Kidney epithelial cell (primary cell): ENCODE measurements around the gene SMCO2. TPM values are rescaled to one million over a fixed set of nuclear protein-coding genes. Genes with fewer than 3 reads are reported as not detected.

Experiments used
- DNase-seq: peaks from one replicate; pipeline ENCODE4 v3.0.0-alpha.2; 2010; ENCODE audit warnings: low read depth
- H3K27me3 ChIP-seq: 2 replicates; pipeline ENCODE4 v1.6.0; 2011; ENCODE audit warnings: low read length; ENCODE audit not compliant: control insufficient read depth, insufficient read depth
- H3K36me3 ChIP-seq: 2 replicates; pipeline ENCODE4 v1.5.1; 2011; ENCODE audit warnings: low read length; ENCODE audit not compliant: control insufficient read depth, insufficient read depth
- H3K4me3 ChIP-seq: 2 replicates; pipeline ENCODE4 v1.5.1; 2011; ENCODE audit warnings: low read depth, mild to moderate bottlenecking, control low read depth, low read length
- total RNA-seq: library from RNA; depleted of rRNA; stranded (reverse); fragments of >200 nt; gene quantifications from 2 replicates; pipeline ENCODE4 v1.2.3, GENCODE V29; 2015
- TF ChIP-seq, protein P1 (sequence below): IDR thresholded peaks from 2 replicates; pipeline ENCODE4 v1.5.1; 2011; ENCODE audit warnings: mild to moderate bottlenecking, moderate library complexity, low read length, control low read depth, inconsistent platforms; ENCODE audit not compliant: insufficient read depth, poor library complexity, severe bottlenecking

SMCO2 gene
- total RNA-seq, 1 donor from 2014 or later = 0.58 TPM

DNA sequence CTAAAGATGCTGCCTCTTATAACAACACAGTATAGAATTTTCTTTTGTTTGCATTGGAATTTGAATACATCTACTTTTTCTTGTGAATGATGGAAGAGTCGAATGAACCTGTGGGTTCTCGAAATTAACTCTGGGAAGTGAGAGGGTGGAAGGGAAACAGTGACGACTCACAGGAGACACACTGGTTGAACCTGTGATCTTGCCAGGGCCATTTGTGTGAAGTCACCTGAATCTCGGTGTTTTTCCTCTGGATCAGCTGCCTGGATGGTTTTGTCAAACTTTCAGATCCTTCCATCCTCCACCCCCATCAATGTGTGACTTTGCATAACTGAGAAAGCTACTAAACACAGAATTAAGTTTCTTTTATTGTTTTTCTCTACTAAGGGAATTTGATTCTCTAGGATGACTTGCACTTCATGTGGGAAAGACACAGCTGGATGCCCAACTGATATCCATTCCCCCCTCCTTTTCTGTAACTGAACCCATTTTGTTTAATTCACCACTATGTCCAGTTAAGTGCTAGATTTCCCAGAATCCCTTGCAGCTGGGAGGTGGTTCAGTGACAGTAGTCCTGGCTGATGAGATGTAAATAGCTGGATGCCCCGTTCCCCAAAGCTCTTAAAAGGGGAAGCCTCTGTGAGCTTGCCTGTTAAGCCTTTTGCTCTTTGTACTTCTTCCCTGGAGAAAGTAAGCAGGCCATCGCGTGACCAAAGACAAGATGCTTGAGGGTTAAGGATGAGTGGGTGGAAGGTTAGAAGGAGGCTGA lies 83.8 kb downstream of the SMCO2 start:
- no peaks in the 10 kb centered on the region for H3K27me3 ChIP-seq
- TF ChIP-seq, protein P1, sequence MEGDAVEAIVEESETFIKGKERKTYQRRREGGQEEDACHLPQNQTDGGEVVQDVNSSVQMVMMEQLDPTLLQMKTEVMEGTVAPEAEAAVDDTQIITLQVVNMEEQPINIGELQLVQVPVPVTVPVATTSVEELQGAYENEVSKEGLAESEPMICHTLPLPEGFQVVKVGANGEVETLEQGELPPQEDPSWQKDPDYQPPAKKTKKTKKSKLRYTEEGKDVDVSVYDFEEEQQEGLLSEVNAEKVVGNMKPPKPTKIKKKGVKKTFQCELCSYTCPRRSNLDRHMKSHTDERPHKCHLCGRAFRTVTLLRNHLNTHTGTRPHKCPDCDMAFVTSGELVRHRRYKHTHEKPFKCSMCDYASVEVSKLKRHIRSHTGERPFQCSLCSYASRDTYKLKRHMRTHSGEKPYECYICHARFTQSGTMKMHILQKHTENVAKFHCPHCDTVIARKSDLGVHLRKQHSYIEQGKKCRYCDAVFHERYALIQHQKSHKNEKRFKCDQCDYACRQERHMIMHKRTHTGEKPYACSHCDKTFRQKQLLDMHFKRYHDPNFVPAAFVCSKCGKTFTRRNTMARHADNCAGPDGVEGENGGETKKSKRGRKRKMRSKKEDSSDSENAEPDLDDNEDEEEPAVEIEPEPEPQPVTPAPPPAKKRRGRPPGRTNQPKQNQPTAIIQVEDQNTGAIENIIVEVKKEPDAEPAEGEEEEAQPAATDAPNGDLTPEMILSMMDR = no peak
- no peaks in the 10 kb centered on the region for H3K36me3 ChIP-seq
- no peak for DNase-seq
- H3K4me3 ChIP-seq = no peak overlapping the region

DNA sequence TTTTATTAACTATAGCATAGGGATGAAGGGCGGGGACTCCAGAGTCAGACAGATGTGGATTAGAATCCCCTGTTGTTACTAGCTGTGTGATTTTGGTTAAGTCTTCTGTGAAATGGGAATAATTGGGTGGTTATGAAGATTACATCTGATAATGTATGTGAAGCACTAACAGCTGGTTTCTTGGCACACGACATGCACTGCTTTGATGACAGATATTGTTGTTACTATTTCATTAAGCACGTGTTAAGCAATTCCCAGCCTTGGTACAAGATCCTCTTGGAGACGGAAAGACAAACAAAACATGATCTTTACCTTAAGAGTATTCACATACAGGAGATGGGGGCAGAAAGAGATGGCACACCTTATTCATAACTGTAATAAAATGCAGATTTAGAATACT lies 85.4 kb downstream of the SMCO2 start:
- no peaks in the 10 kb centered on the region for H3K27me3 ChIP-seq
- H3K36me3 ChIP-seq = no peaks in the 10 kb centered on the region
- TF ChIP-seq, protein P1 = no peak
- H3K4me3 ChIP-seq = no peak overlapping the region
- DNase-seq = no peak

DNA sequence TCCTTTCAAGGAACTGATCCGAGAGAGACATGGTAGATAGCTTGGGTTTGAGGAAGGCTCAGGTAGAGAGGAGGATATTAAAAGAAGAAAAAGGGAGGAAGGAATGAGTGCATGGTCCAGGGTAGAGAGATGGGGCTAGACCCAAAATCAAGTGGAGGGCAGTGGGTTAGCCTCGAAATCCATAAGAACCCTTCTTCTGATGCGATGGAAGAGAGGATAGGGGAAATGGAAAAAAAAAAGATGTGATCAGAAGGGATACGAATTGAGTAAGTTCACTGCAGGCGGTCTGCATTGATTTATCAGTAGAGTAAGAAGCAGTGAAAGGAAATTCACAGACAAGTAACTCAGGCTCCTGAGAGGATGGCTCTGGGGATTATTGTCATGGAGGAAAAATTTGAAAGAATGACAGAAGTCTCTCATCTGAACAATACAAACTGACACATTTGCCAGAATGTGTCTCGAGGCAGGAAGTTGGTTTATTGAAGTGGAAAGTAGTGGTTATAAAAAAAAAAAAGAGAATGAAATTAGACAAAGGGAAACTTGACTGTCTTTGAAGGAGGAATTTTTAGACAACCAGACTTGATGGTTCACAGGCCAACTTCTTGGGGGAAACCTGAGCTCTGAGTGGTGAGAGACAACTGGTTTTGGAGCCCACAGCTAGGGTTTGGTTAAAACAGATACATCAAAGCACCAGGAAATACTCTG lies 87.7 kb downstream of the SMCO2 start:
- TF ChIP-seq, protein P1 = no peak
- H3K4me3 ChIP-seq = no peak overlapping the region
- no peaks in the 10 kb centered on the region for H3K36me3 ChIP-seq
- H3K27me3 ChIP-seq = no peaks in the 10 kb centered on the region
- no peak for DNase-seq

DNA sequence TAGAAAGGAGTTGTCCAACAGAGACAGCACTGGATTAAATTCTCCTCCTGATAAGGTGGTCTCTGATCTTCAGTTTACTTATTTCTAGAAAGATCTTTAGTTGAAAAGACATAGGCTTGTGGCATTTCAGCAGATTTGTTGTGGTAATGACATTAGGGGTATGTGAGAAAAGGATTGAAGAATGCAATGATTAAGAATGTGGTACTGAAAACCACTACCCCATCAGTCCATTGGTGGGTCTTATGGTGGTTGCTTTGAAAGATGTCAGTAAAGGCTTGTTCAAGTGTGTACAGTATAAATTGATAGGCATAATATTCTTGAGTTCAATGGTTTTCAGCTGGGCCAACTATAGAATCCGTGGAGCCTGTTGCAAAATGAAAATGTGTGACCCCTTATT lies 88.2 kb downstream of the SMCO2 start:
- no peaks in the 10 kb centered on the region for H3K27me3 ChIP-seq
- H3K36me3 ChIP-seq = no peaks in the 10 kb centered on the region
- no peak overlapping the region for H3K4me3 ChIP-seq
- DNase-seq = no peak
- TF ChIP-seq, protein P1 = no peak

DNA sequence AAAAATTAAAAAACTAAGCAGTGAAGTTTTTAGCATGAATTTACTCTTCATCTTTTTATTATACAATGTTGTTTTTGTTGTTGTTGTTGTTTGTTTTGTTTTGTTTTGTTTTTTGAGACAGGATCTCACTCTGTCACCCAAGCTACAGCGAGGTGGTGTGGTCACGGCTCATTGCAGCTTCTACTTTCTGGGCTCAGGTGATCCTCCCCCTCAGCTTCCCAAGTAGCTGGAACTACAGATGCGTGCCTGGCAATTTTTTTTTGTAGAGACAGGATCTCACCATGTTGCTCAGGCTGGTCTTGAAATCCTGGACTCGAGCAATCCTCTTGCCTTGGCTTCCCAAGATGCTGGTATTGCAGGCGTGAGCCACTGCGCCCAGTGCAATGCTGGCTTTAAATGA lies 88.8 kb downstream of the SMCO2 start:
- TF ChIP-seq, protein P1 = no peak
- no peaks in the 10 kb centered on the region for H3K27me3 ChIP-seq
- no peak overlapping the region for H3K4me3 ChIP-seq
- H3K36me3 ChIP-seq = no peaks in the 10 kb centered on the region
- DNase-seq = no peak
